Liver (tissue), 3 donors: ENCODE results near the gene STH.

Source experiments
- EGR1 ChIP-seq, 2 donors: IDR thresholded peaks; 2 replicates each; pipeline ENCODE4 v1.6.1; 2016 to 2018; ENCODE audit warnings: antibody characterized with exemption in 2 of 2, low read depth in 2 of 2
- FOXA1 ChIP-seq: IDR thresholded peaks from 2 replicates; pipeline ENCODE4 v1.6.1; 2016; ENCODE audit warnings: antibody characterized with exemption
- GABPA ChIP-seq, 2 donors: IDR thresholded peaks in 1 of 2; conservative IDR thresholded peaks in 1 of 2; 2 replicates each; pipeline ENCODE4 v1.6.1; 2016; ENCODE audit warnings: antibody characterized with exemption in 2 of 2, mild to moderate bottlenecking in 1 of 2, moderate library complexity in 1 of 2
- JUND ChIP-seq, 2 donors: IDR thresholded peaks; 2 replicates each; pipeline ENCODE4 v1.6.1; 2016; ENCODE audit warnings: antibody characterized with exemption in 2 of 2
- RAD21 ChIP-seq, 2 donors: IDR thresholded peaks; 2 replicates each; pipeline ENCODE4 v1.6.1; 2016; ENCODE audit warnings: antibody characterized with exemption in 2 of 2, mild to moderate bottlenecking in 2 of 2
- REST ChIP-seq: IDR thresholded peaks from 2 replicates; pipeline ENCODE4 v1.6.1; 2016; ENCODE audit warnings: antibody characterized with exemption, mild to moderate bottlenecking
- RXRA ChIP-seq, 2 donors: IDR thresholded peaks; 2 replicates each; pipeline ENCODE4 v1.6.1; 2017 to 2018; ENCODE audit warnings: antibody characterized with exemption in 2 of 2, mild to moderate bottlenecking in 1 of 2
- YY1 ChIP-seq: IDR thresholded peaks from 2 replicates; pipeline ENCODE4 v1.6.1; 2016; ENCODE audit warnings: antibody characterized with exemption, mild to moderate bottlenecking
- TF ChIP-seq, protein P1 (sequence below): fragments of 150-350 bp; IDR thresholded peaks from 2 replicates; pipeline ENCODE4 v1.5.1; 2017; ENCODE audit warnings: improper control_type of control experiment, low read depth, low read length; ENCODE audit not compliant: missing input control
- TF ChIP-seq, protein P2 (sequence below): IDR thresholded peaks from 2 replicates; pipeline ENCODE4 v1.6.1; 2016; ENCODE audit warnings: antibody characterized with exemption
- TF ChIP-seq, protein P3 (sequence below): IDR thresholded peaks from 2 replicates; pipeline ENCODE4 v1.6.1; 2016; ENCODE audit warnings: antibody characterized with exemption
- donor health status: healthy.
- donor health status: healthy.

- TF ChIP-seq YY1 = no peak
- TF ChIP-seq, protein P1, sequence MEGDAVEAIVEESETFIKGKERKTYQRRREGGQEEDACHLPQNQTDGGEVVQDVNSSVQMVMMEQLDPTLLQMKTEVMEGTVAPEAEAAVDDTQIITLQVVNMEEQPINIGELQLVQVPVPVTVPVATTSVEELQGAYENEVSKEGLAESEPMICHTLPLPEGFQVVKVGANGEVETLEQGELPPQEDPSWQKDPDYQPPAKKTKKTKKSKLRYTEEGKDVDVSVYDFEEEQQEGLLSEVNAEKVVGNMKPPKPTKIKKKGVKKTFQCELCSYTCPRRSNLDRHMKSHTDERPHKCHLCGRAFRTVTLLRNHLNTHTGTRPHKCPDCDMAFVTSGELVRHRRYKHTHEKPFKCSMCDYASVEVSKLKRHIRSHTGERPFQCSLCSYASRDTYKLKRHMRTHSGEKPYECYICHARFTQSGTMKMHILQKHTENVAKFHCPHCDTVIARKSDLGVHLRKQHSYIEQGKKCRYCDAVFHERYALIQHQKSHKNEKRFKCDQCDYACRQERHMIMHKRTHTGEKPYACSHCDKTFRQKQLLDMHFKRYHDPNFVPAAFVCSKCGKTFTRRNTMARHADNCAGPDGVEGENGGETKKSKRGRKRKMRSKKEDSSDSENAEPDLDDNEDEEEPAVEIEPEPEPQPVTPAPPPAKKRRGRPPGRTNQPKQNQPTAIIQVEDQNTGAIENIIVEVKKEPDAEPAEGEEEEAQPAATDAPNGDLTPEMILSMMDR = no peak
- no peak for TF ChIP-seq REST
- TF ChIP-seq, protein P2, sequence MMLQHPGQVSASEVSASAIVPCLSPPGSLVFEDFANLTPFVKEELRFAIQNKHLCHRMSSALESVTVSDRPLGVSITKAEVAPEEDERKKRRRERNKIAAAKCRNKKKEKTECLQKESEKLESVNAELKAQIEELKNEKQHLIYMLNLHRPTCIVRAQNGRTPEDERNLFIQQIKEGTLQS = no peak
- TF ChIP-seq, protein P3, sequence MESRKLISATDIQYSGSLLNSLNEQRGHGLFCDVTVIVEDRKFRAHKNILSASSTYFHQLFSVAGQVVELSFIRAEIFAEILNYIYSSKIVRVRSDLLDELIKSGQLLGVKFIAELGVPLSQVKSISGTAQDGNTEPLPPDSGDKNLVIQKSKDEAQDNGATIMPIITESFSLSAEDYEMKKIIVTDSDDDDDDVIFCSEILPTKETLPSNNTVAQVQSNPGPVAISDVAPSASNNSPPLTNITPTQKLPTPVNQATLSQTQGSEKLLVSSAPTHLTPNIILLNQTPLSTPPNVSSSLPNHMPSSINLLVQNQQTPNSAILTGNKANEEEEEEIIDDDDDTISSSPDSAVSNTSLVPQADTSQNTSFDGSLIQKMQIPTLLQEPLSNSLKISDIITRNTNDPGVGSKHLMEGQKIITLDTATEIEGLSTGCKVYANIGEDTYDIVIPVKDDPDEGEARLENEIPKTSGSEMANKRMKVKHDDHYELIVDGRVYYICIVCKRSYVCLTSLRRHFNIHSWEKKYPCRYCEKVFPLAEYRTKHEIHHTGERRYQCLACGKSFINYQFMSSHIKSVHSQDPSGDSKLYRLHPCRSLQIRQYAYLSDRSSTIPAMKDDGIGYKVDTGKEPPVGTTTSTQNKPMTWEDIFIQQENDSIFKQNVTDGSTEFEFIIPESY = no peak
- TF ChIP-seq FOXA1 = no peak
- no peak for TF ChIP-seq RXRA (IDR thresholded peaks at IDR 0.05)
- no peak for TF ChIP-seq RAD21 (IDR thresholded peaks at IDR 0.05)
- TF ChIP-seq JUND (IDR thresholded peaks at IDR 0.05) = no peak
- TF ChIP-seq EGR1 (IDR thresholded peaks at IDR 0.05; ENCODE audit: low read depth in 2 of 2) = no peak
- no peak for TF ChIP-seq GABPA (IDR thresholded peaks at IDR 0.05 in 1 of 2, conservative IDR thresholded peaks at IDR 0.05 in 1 of 2)
Measured at GRCh38 chr17:46043606-46044005, 44.6 kb downstream of the STH start.
